ENCODE results near the gene E2F4.

Gene E2F4, protein sequence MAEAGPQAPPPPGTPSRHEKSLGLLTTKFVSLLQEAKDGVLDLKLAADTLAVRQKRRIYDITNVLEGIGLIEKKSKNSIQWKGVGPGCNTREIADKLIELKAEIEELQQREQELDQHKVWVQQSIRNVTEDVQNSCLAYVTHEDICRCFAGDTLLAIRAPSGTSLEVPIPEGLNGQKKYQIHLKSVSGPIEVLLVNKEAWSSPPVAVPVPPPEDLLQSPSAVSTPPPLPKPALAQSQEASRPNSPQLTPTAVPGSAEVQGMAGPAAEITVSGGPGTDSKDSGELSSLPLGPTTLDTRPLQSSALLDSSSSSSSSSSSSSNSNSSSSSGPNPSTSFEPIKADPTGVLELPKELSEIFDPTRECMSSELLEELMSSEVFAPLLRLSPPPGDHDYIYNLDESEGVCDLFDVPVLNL

GRCh38 chr16:67191995-67192681 is at the start of gene E2F4:
Gene E2F4, plus strand, starts transcription at chr16:67192155. Its CDS starts 73 bp downstream, at chr16:67192228.
- in situ Hi-C loops (cut with MboI; ENCODE audit: low sequenced_read_pairs), result no loop called here

DNA sequence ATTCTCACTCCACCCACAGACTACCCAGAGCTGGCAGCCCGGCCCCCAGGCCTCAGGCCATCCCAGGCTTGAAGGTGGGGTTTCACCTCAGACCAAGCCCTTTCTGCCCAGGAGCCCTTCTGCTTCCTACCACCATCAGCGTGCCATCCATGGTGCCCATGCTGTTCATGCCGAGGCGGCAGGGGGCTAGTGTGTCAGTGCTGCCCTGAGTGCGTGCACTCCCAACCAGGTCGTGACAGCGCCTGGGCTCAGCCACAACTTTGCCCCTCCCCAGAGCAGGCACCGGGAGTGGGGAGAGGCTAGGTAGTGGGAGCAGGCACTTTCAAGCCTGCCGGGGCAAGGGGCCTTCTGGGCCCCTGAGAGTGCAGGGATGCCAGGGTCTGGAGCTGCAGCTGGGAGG is 49.6 kb upstream of the E2F4 start:
- in situ Hi-C loops (cut with MboI; ENCODE audit: low sequenced_read_pairs), result no loop called here

GRCh38 chr16:67144943-67145342 is 47.0 kb upstream of the E2F4 start:
- in situ Hi-C loops (cut with MboI; ENCODE audit: low sequenced_read_pairs), result no loop called here

DNA sequence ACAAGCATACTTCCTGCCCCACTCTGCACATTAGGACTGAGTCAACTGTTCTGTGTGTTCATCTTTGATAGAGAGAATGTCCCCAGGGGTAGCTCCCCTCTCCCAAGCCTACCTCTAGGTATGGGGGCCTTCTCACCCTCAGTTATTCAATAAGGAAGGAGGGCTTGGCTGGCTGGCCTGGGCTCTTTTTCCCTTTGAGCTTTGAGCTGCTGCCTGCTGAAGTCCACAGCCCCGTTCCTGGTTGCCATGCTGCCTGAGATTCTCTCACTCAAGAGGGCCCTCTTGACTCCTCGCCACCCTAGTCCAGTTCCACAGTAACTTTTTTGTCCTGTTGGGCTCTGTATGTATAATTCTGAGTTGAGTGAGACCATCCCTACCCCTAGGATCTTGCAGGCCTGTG is 46.2 kb upstream of the E2F4 start:
- in situ Hi-C loops (cut with MboI; ENCODE audit: low sequenced_read_pairs), result no loop called here

DNA sequence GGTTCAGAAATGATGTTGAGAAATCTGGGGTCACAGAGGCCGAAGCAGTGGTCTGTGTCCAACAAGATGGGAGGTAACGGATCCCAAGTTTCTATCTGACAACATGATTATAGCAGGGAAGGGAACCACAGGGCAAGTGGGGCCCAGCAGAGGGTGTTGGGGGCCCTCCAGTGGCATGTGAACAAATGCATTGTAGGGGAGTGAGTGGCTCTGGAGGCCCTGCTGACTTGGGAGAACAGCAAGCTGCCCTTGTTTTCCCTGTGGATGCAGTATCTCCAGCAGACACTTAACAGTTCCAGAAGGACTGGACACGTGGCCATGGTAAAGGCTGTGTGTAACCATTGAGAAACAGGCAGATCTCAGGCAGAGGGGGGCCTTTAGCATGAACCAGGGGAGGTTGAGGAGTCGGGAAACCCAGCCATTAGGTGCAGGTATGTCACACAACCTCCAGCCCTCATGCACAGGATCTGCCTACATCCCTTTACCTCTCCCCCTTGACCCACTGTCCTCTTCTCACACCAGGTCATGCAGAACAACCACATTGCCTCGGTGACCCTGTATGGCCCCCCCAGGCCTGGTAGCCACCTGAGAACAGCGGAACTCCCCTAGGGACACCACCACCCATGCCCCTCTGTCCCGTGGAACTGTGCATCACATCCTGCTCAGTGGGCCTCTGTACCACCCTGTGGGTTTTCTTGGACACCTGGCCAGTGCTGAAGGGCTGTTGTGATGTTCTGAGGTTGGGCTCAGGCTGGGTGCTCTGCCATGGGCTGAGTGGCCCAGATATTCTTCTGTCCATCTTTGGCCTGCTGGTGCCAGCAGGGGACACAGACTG is 45.2 kb upstream of the E2F4 start:
- in situ Hi-C loops (cut with MboI; ENCODE audit: low sequenced_read_pairs), result no loop called here

GRCh38 chr16:67147437-67148140 is 44.4 kb upstream of the E2F4 start:
- in situ Hi-C loops (cut with MboI; ENCODE audit: low sequenced_read_pairs), result no loop called here

DNA sequence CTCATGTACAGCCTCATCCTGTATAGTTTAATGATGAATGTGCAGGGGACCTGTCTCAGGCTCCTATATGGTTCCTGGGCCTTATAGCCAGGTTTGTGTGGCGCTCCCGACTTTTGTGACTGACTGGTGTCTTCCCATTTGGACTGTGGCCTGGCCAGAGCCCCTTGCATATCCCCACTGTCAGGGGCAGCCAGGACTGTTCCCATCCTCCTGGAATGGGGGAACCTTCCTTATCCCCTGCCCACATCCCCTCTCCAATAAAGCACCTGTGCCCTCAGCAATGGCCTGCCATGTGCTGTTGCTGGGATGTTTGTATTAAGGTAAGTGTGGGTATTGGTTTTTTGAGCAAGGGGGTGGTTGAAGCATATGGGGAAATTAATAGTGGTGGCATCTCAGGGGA is 43.7 kb upstream of the E2F4 start:
- in situ Hi-C loops (cut with MboI; ENCODE audit: low sequenced_read_pairs), result no loop called here

GRCh38 chr16:67148656-67149275 is 43.2 kb upstream of the E2F4 start:
- in situ Hi-C loops (cut with MboI; ENCODE audit: low sequenced_read_pairs), result no loop called here

DNA sequence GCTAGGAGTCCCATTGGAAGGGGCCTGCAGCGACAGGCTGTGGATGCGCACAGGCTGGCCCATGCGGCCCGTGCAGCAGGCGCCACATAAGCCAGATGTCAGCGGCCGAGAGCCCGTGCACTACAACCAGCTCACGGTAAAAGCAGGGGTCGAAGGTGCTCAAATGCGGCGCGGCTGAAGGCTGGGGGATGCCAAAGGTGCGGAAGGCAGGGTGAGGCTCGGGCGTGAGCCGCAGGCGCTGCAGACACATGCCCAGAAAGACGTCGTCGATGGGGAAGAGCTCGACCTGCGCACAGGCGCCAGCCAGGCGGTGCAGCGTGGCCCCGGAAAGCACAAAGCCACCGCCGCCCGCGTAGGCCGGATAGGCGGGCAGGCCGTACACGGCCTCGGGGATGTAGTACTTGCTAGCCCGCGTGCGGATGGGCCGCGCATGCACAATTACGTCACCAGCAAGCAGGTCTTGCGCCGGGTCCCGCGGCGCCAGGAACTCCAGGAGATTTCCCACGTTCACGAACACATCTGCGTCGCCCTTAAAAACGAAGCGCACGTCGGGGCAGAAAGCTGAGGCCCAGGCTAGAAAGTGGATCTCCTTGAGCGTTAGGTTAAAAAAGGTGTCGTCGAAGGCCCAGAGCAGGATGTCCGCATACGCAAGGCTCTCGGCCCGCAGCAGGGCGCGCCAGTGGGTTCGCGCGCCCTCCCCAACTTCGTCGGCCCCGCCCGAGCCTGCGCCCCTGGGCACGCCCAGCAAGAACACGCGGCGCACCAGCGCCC is 42.5 kb upstream of the E2F4 start:
- in situ Hi-C loops (cut with MboI; ENCODE audit: low sequenced_read_pairs), result loop anchor here (10.0 to 25.0 kb wide), 2 partner anchors 135 to 187 kb away; partner anchors contain the start of gene CES3

GRCh38 chr16:67150047-67150832 is 41.7 kb upstream of the E2F4 start:
- in situ Hi-C loops (cut with MboI; ENCODE audit: low sequenced_read_pairs), result loop anchor here (10.0 to 25.0 kb wide), 2 partner anchors 135 to 188 kb away; partner anchors contain the start of gene CES3

DNA sequence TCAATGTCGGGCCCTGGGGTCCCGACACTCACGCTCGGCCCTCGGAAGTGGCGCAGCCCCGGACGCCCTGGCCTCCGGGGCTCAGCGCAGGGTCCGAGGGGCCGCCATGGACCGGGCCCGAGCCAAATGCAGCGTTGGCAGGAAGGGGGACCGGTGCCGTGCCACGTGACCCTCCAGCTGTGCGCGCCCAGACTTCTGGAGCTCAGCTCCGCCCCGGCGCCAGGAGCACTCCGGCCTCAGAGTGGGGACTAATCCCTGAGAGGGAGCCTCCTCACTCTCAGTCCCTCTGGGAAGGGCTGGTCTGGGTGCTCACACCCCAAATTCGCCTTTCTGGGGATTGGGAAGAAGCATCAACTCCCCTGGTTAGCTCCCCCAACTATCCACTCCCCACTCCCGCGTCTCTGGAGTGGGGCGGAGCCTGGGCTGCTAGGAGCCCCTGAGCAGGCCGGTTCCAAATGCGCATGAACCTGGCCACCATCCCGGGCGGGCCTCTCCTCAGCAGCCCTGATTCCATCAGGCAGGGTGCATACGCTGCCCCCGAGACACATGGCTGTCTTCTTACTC is 41.0 kb upstream of the E2F4 start, which contains the start of gene B3GNT9:
B3GNT9 (minus strand) TSS at position 166 of the 564 bp plus-strand sequence. CDS start 513 bp downstream, outside the sequence.
- in situ Hi-C loops (cut with MboI; ENCODE audit: low sequenced_read_pairs), result loop anchor here (10.0 to 25.0 kb wide), 2 partner anchors 136 to 189 kb away; partner anchors contain the start of gene CES3

DNA sequence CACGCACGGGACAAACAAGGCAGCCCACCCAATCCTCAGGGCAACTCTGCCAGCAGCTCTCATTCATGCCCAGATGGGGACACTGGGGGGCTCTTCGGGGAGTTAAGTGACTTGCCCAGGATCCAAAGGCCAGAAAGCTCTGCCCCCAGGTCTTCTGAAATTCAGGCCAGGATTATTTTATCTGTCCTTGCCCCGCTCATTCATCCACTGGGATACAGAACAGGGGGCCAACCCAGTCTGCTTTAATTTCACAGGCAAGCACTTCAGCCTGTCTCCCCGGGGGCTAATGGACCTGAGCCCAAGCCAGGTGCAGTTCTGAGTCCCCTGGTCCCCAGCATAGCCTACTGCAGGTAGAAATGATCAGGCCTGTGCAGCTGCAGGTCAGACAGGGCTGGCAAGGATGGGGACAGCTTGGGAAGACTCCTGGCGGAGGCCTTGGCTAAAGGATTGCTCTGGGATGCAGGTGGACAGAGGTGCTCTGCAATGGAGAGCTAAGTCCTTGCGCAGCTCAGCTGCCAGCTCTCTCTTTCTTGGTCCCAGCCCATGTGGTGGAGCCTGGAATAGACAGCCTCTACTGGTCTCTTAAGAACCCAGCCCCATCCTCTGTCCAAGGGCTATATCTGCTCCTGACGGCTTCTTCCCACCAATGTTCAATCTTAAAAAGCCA is 40.4 kb upstream of the E2F4 start:
- in situ Hi-C loops (cut with MboI; ENCODE audit: low sequenced_read_pairs), result loop anchor here (10.0 to 25.0 kb wide), 2 partner anchors 137 to 189 kb away; partner anchors contain the start of gene CES3

- in situ Hi-C loops (cut with MboI; ENCODE audit: low sequenced_read_pairs), result loop anchor here (10.0 to 25.0 kb wide), 2 partner anchors 140 to 192 kb away; partner anchors contain the start of gene CES3
These were observed 37.2 kb upstream of the E2F4 start for GRCh38 chr16:67154578-67155294.

DNA sequence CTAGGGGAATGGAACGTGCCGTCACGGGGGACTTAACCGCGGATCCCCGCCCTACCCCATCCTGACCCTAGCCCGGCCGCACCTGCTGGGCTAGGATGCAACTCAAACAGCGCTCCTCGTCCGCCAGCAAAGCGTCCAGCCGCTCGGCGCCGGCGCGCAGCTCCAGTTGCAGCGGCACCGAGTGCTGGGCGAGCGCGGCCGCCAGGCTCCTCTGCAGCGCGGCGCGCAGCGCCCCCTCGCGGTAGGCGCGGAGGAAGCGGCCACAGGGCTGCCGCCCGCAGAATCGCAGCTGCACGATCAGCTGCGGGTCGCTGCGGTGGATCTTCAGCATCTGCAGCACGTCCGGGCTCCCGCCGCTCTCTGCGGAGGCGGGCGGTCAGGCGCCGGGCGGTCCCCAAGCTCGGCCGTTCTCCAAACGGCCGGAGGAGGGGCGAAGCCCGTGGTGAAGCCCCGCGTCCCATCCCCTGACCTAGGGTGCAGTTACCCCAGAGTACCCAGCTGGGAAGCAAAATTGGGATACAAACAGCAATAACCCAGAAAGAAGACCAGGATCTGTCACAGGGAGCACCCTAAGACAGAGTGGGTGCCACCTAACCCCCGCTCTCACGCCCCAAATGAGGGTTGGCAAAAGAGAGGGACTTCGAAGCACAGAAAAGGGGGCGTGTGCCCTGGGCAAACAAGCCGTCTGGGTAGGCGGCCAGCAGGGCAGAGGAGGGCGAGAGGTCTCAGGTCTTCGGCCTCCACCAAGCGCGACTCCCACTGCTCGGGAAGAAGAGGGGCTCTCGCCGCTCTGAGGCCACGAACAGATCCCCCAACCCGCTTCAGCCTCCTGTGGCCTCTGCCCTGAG is 36.4 kb upstream of the E2F4 start:
- in situ Hi-C loops (cut with MboI; ENCODE audit: low sequenced_read_pairs), result loop anchor here (10.0 to 25.0 kb wide), 2 partner anchors 141 to 193 kb away; partner anchors contain the start of gene CES3

- in situ Hi-C loops (cut with MboI; ENCODE audit: low sequenced_read_pairs), result loop anchor here (10.0 to 25.0 kb wide), 2 partner anchors 141 to 194 kb away; partner anchors contain the start of gene CES3
These were observed 35.7 kb upstream of the E2F4 start for GRCh38 chr16:67156143-67156844.
